ENCODE results near the gene KIAA1755.

Gene KIAA1755

DNA sequence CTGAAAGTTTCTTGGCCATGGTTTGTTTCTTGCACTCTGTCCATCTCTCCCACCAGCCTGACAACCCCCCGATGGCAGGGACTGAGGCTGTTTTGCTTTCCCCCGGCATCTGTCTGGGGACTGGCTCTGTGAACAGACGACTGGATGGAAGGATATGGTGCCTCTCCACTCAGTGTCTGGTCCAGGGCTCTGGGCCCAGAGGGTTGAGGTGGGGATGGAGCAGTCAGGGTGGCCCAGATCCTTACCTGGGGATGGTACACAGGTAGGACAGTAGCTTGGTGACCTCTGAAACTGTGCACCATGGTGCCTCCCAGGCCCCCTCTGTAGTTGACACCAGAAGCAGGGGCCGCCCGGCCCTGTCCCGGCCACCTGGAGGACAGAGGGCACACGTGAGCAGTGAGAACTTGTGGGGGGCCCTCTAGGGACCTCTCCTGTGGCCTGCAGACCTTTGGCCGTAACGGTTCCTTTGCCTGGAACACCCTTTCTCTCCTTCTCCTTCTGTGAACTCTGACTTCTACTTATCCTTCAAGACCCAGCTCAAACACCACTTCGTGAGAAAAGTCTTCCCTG is 29.5 kb downstream of the KIAA1755 start:
- no peak for DNase-seq

GRCh38 chr20:38230253-38230551 is 30.3 kb downstream of the KIAA1755 start:
- no peak for DNase-seq

GRCh38 chr20:38229376-38230252 is 30.9 kb downstream of the KIAA1755 start:
- DNase-seq = no peak

GRCh38 chr20:38228436-38228835 is 32.1 kb downstream of the KIAA1755 start:
- no peak for DNase-seq

DNA sequence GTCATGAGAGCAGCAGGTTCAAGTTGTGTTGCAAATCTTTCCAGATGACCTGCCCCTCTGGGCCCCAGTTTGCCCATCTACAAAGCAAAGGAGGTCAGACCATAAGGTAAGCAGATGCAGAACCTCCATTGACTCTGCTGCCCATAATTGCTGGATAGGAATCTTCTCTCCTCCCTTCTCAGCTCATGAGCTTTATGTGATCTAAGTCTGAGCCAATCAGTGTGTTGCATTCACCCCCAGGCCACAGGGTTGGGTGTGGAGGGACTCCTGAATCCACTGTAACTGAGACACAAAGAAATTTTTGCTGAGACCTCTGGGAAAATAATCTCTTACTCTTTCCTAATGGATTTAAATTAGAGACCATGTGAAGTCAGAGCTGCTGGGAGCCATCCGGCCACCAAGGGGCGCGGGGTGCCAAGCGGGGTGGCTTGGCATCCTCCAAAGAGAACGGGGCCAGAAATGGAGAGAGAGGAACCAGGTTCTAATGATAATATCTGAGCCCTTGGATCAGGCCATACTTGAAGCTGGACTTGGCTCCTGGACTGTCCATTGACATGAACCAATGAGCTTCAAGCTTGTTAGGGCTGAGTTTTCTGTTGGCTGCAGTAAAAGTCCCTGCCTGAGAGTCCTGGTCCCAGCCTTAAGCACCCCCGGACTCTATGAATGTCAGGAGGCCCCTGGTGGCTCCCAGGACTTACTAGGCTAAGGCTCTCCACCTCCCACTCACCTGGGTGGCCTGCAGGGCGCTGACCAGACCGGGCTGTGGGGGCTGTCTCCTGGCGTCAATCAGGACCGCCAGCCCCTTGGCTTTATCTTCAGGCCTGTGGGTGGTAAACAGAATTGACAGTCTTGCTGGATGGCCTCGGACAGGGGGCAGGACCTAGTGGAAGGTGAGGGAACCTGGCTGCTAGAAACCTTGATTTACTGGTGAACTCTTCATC is 32.8 kb downstream of the KIAA1755 start:
- no peak for DNase-seq

GRCh38 chr20:38226553-38226952 is 34.0 kb downstream of the KIAA1755 start:
- no peak for DNase-seq

- DNase-seq = no peak
These were observed 34.7 kb downstream of the KIAA1755 start for GRCh38 chr20:38225900-38226263.

- no peak for DNase-seq
These were observed 35.2 kb downstream of the KIAA1755 start for GRCh38 chr20:38225240-38225899.

GRCh38 chr20:38224531-38224930 is 36.0 kb downstream of the KIAA1755 start:
- no peak for DNase-seq

DNA sequence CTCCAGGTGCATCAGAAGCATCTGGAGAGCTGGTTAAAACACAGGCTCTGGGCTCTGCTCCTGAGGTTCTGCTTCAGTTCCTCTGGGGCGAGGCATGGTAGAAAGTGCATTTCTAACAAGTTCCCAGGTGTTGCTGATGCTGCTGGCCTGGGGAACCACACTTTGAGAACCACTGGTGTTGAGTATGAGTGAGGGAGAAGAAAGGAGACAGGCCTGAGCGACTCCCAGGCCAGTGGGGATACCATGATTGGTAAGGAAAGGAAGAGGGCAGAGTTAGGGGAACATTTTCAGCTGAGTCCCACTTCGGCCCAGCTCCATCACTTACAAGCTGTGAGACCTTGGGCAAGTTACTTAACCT is 36.8 kb downstream of the KIAA1755 start:
- no peak for DNase-seq

DNA sequence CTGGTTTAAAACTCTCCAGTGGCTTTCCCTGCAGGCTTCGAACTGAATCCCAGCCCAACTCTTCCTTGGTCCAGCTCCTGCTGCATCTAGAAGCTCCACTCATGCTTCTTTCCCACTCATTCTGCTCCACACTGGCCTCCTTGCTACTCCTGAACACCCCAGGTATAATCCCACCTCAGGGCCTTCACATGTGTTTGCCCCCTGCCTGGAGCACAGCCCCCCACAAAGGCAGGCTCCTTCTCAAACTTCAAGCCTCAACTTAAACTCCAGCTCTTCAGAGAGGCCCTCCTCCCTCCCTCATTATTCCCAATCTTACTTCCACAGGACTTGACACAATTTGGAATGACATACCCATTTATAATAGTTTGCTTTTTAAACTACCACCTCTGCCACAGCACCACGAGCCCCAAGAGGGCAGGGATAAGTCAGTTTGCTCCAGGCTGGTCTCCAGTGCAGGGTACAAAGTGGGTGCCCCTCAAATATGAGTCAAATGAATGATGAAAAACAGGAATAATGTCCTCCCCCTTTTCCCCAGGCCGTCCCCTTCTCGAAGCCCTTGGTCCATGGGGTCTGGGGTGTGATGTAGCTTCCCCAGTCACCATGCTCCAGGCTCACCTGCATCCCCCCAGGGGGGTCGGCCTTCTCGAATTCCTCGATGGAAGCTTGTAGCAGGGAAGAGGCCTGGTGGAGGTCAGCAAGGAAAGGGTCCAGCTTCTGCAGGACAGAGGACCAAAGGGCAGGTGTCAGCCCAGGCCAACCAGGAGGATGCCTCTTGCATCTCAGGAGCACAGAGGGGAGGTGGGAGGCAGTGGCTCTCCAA is 37.4 kb downstream of the KIAA1755 start:
- DNase-seq = no peak

DNA sequence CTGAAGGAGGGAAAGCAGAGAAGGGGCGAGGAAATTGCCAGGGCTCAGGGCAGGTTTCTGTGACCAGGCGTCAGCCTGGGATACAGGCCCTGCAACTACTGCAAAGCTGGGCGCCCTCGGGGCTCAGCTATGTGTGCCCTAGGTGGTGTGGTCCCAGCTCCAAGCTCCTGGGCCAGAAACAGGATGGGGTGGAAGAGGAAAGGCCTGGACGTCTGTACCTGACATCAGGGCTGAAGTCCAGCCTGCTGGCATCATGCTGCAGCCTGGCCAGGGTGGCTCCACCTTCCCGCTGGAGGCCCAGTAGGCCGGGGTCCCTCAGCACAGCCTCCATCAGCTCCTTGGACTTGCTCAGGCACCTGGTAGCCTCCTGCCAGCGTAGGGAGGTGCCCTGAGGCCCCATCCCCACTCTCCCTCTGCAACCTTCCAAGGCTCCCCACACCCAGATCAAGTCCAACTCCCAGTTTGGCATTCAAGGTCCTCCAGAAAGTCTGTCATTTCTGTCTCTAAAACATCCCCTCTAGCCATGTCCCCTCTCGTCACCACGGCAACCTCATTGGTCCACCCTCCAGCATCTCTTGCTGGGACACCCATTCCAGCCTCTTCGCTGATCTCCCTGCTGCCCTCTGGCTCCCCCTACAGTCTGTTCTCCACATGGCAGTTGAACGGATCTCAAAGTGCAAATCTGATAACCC is 38.2 kb downstream of the KIAA1755 start:
- no peak for DNase-seq

DNA sequence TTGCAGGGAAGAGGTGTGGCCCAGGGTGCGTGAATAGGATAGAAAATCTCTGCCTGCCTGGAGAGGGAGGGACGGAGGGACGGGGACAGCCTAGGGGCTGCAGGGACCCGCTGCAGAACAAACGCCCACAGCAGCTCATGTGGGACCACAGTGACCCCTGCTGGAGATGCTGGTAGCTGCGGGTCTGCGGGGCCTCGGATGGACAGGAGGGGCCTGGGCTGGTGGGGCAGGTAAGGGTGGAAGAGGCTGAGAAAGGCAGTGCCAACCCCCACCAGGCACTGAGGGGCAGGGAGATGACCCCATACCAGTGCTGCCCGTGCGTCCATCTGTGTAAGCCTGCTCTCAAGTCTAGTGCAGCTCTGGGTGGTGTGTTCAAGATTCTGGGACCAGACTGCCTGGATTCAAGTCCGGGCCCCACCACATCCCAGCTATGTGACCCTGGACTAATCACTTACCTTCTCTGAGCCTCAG is 39.4 kb downstream of the KIAA1755 start:
- DNase-seq = peak; percentile 49

DNA sequence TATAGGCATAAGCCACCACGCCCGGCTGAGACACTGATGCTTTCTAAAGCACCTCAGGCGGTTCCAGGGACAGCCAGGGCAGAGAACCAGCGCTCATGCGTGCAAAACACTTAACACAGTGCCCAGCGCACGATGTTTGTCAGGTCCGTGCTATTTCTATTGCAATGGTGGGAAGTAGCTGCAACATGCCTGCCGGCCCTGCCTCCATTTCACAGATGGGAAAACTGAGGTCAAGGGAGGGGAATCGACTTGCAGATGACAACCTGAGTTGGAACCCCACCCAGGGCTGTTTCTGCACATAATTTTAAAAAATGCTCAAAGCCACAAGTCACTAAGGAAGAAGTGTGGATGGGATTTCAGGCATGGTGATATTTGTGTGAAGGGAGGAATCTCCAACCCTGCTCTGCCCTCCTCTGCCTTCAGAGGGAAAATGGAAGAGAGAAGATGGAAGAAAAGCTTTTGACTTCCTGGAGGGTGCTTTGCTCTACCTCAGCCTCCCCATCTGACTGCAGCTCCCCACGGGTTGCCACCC is 39.9 kb downstream of the KIAA1755 start:
- no peak for DNase-seq

- no peak for DNase-seq
These were observed 41.3 kb downstream of the KIAA1755 start for GRCh38 chr20:38219006-38219950.

GRCh38 chr20:38218566-38218885 is 42.0 kb downstream of the KIAA1755 start:
- no peak for DNase-seq

DNA sequence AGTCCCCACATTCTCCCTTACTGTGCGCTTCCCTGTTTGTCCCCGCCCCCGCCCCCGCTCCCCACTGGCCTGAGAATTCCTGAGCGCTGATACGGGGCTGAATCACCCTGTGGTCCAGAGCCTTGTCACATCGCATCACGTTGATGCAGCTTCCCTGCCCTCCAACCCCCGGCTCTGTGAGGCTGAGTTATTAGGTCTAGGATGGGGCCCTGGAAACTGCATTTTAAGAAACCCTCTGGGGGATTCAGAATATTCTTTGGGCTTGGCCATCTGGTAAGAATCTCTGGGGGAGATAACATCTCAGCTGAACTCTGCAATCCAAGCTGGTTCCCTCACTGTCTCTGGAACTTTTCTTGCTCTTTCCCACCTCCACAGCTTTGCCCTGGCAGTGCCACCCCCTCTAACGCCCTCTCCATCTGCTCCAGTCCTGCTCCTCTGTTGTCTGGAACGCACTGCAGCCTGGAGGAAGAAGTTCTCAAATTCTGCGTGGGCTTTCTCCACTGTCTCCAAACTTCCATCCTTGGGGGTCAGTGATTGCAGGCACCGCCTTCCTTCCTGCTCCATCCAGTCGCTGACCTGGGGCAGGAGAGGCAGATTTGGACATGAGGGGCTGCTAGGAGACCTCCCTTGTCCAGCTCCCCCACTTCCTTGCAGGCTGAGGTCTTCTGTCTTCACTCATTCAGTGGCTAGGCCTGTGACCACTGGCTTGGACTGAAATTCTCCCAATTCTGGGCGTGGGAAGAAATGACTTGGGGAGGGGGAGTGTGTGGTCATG is 42.6 kb downstream of the KIAA1755 start:
- no peak for DNase-seq

DNA sequence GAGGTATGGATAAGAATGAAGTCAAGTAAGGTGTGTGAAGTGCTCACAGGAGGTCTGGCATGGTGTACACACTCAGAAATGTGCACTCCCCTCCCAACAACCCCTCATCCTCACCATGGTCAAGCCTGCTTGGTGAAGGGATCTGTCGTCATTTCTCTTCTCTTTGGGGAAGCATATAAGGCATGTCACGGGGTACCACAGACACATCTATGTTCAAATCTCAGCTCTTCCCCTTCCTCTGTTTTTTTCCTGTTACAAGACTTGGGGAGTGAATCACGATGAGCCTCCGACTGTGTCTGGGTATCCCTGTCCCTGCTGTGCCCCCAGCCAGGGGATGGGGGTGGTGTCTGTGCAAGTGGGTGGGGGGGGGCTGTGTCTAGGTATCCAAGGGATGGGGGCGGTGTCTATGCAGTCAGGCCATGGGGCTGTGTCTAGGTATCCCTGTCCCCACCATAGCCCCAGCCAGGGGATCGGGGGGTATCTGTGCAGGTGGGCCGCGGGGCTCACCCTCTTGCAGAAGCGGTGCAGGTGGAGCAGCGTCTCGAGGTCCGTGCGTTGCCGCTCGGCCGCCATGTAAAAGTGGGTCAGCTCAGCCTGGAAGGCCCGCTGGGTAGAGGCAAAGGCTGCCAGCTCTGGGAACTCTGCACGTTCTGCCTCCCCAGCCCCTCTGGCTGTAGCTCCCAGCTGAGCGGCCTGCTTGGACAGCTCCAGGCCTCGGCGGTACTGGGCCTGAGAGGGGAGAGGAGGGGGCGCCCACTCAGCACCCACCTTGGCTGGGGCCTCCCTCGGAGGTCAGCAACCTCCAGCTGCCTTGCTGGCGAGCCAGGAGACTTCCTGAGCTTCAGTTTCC is 43.6 kb downstream of the KIAA1755 start:
- DNase-seq = no peak

Data from COR-L47 (cell line).